Lung (tissue), 12 donors: Measurements from ENCODE around the gene TTBK2. TPM values are rescaled to one million over a fixed set of nuclear protein-coding genes. Genes with fewer than 3 reads are reported as not detected.

Source experiments
- ATAC-seq: fragments of 200-7000 bp; cut with Tn5 transposase; one replicate; pipeline ENCODE4 v1.9.1; 2020; ENCODE audit warnings: moderate number of reproducible peaks; ENCODE audit not compliant: insufficient read depth, low FRiP score
- DNase-seq, 3 donors: peaks; one replicate each; pipeline ENCODE4 v3.0.0-alpha.2; 2013 to 2017
- H3K27ac ChIP-seq, 2 donors: one replicate each; pipeline ENCODE4 v1.5.1; 2013; ENCODE audit warnings: mild to moderate bottlenecking in 2 of 2, moderate library complexity in 2 of 2, control low read depth in 1 of 2, inconsistent platforms in 1 of 2, low read depth in 1 of 2, low read length in 1 of 2
- H3K27me3 ChIP-seq, 3 donors: one replicate each; pipeline ENCODE4 v1.5.1; 2013; ENCODE audit warnings: low read length in 2 of 3; ENCODE audit not compliant: control insufficient read depth in 3 of 3, insufficient read depth in 3 of 3
- H3K36me3 ChIP-seq, 4 donors: one replicate each; pipeline ENCODE4 v1.5.1; 2013; ENCODE audit warnings: low read length in 4 of 4, mild to moderate bottlenecking in 1 of 4, moderate library complexity in 1 of 4; ENCODE audit not compliant: control insufficient read depth in 4 of 4, insufficient read depth in 4 of 4
- H3K4me1 ChIP-seq, 5 donors: one replicate each; pipeline ENCODE4 v1.5.1; 2013; ENCODE audit warnings: low read length in 5 of 5, mild to moderate bottlenecking in 2 of 5, moderate library complexity in 1 of 5; ENCODE audit not compliant: control insufficient read depth in 5 of 5, insufficient read depth in 5 of 5
- H3K4me3 ChIP-seq: one replicate; pipeline ENCODE4 v1.5.1; 2013; ENCODE audit warnings: mild to moderate bottlenecking, control low read depth, moderate library complexity
- H3K9ac ChIP-seq, 2 donors: one replicate each; pipeline ENCODE4 v1.5.1; 2013; ENCODE audit warnings: low read length in 2 of 2, control low read depth in 1 of 2; ENCODE audit not compliant: insufficient read depth in 1 of 2
- H3K9me3 ChIP-seq, 4 donors: one replicate each; pipeline ENCODE4 v1.5.1; 2013; ENCODE audit warnings: low read length in 3 of 4, mild to moderate bottlenecking in 1 of 4, moderate library complexity in 1 of 4; ENCODE audit not compliant: control insufficient read depth in 4 of 4, insufficient read depth in 3 of 4
- CTCF ChIP-seq: IDR thresholded peaks from 2 replicates; pipeline ENCODE4 v1.5.1; 2012; ENCODE audit warnings: mild to moderate bottlenecking; ENCODE audit errors: control extremely low read depth, extremely low read depth
- WGBS, 2 donors: extraction: QIAGEN DNeasy Blood & Tissue Kit; methylation state at CpG; one replicate each; pipeline ENCODE4 v1.1.7; 2013; 5-methylcytosine and 5-hydroxymethylcytosine counted together
- polyA plus RNA-seq, 2 donors: library from polyadenylated mRNA; stranded (reverse); fragments of 200-250 nt; gene quantifications; one replicate each; pipeline ENCODE4 v1.2.1, GENCODE V29; 2013
- total RNA-seq, 2 donors: library from RNA; depleted of rRNA in 1 of 2; stranded (reverse); fragments of >200 nt in 1 of 2; gene quantifications; one replicate each; pipeline ENCODE4 v1.2.1, GENCODE V29; 2014 to 2021
- donor health status: control.
- donor health status: control.
- donor health status: Bipolar disorder and iron deficiency.
- donor health status: healthy.
- donor health status: DM: yes; HTN: yes; CAD: no.

The TTBK2 gene
- total and polyA plus RNA-seq, 4 donors, result 2.5 to 27.5 (median 9.5) TPM

GRCh38 chr15:42741710-42742109 lies 178.9 kb downstream of the TTBK2 start:
- 77 to 90% methylated on average over 2 of the region's 2 CpGs for WGBS, 2 donors
- no peak for ATAC-seq

GRCh38 chr15:42737529-42738328 lies 182.8 kb downstream of the TTBK2 start:
- Histone ChIP-seq H3K4me3 (no peak overlapping the region), H3K4me1 (peaks cover 0 to 23% (median 5%) of the 10 kb centered on the region in 5 donors), H3K27ac (peak overlapping the region; percentile 81 to 95), H3K36me3 (peaks cover 0 to 25% (median 19%) of the 10 kb centered on the region in 4 donors), H3K27me3 (no peaks in the 10 kb centered on the region), H3K9me3 (no peaks in the 10 kb centered on the region), H3K9ac (peak overlapping the region; percentile 40 to 79)
- peak in 1 of 3 donors; percentile 49 for DNase-seq
- WGBS, 2 donors, result 82 to 83% methylated on average over 21 of the region's 21 CpGs
- no peak for ATAC-seq
- TF ChIP-seq CTCF, result no peak

More at GRCh38 chr15:42741710-42742109, 178.9 kb downstream of the TTBK2 start:
- Histone ChIP-seq H3K4me1 (peaks cover 0 to 26% (median 3%) of the 10 kb centered on the region in 5 donors), H3K36me3 (peaks cover 0 to 6% (median 3%) of the 10 kb centered on the region in 4 donors), H3K27me3 (no peaks in the 10 kb centered on the region), H3K27ac (no peak overlapping the region), H3K9ac (no peak overlapping the region), H3K9me3 (no peaks in the 10 kb centered on the region), H3K4me3 (no peak overlapping the region)
- TF ChIP-seq CTCF, result no peak
- no peak for DNase-seq

GRCh38 chr15:42736793-42737528 lies 183.6 kb downstream of the TTBK2 start, which contains the start of gene CDAN1:
Gene CDAN1, minus strand, starts transcription at chr15:42737128. Its CDS starts 26 bp downstream, at chr15:42737102.
- H3K27me3 ChIP-seq, result no peaks in the 10 kb centered on the region
- peak; percentile 94 for ATAC-seq
- H3K27ac ChIP-seq, result peak within 1 kb of the TSS; percentile 90 to 95
- H3K4me3 ChIP-seq, result peak within 1 kb of the TSS; percentile 66
- WGBS, 2 donors, result 0 to 1% methylated on average over 54 to 76 of the region's 76 CpGs
- peaks cover 0 to 32% (median 26%) of the 10 kb centered on the region in 4 donors for H3K36me3 ChIP-seq
- no peaks in the 10 kb centered on the region for H3K9me3 ChIP-seq
- peak within 1 kb of the TSS; percentile 40 to 79 for H3K9ac ChIP-seq
- H3K4me1 ChIP-seq, result peaks cover 0 to 17% (median 4%) of the 10 kb centered on the region in 5 donors
- no peak for TF ChIP-seq CTCF
- peak; percentile 92 to 94 (median 93) for DNase-seq
